HAP-1 (cell line): Measurements from ENCODE around the gene ELL2.

Experiments
- DNase-seq, 2 experiments: peaks; one replicate each; pipeline ENCODE4 v3.0.0-alpha.2; 2016 to 2020; ENCODE audit warnings: low spot score in 2 of 2
- H3K27me3 ChIP-seq: fragments of 250-450 bp; sonication (Bioruptor Pico); 2 replicates; pipeline ENCODE4 v1.5.1; 2020; ENCODE audit warnings: low read depth, mild to moderate bottlenecking, moderate library complexity
- H3K36me3 ChIP-seq: fragments of 250-450 bp; sonication (Bioruptor Pico); replicated peaks from 2 replicates; pipeline ENCODE4 v1.5.1; 2020; ENCODE audit warnings: mild to moderate bottlenecking
- H3K4me1 ChIP-seq: fragments of 250-450 bp; sonication (Bioruptor Pico); 2 replicates; pipeline ENCODE4 v1.5.1; 2020; ENCODE audit warnings: mild to moderate bottlenecking
- H3K4me3 ChIP-seq: fragments of 250-450 bp; sonication (Bioruptor Pico); 2 replicates; pipeline ENCODE4 v1.5.1; 2020; ENCODE audit warnings: mild to moderate bottlenecking, moderate library complexity
- H3K9me3 ChIP-seq: fragments of 250-450 bp; sonication (Bioruptor Pico); 2 replicates; pipeline ENCODE4 v1.5.1; 2020; ENCODE audit warnings: mild to moderate bottlenecking, moderate library complexity
- in situ Hi-C: fragments of 300-500 bp; cut with MboI; formaldehyde crosslinking; loops from 3 replicates; pipeline ENCODE4 v1.14.3; 2020; ENCODE audit warnings: low sequenced_read_pairs, inconsistent platforms, mixed read lengths

ELL2 gene

GRCh38 chr5:95850391-95850894 is 111.2 kb downstream of the ELL2 start:
- Histone ChIP-seq H3K27me3 (no peaks in the 10 kb centered on the region; the same call in 1 of the 2 replicates), H3K4me1 (no peaks in the 10 kb centered on the region), H3K9me3 (no peaks in the 10 kb centered on the region), H3K4me3 (no peak overlapping the region), H3K36me3 (no peaks in the 10 kb centered on the region)
- no peak for DNase-seq
- in situ Hi-C loops, result loop anchor here (10.0 to 25.0 kb wide), 2 partner anchors 114 to 762 kb away; partner anchors contain the start of gene ELL2

GRCh38 chr5:95848701-95849100 is 113.0 kb downstream of the ELL2 start:
- no peaks in the 10 kb centered on the region for H3K4me1 ChIP-seq
- H3K9me3 ChIP-seq, result no peaks in the 10 kb centered on the region
- in situ Hi-C loops, result loop anchor here (5.0 to 10.0 kb wide), 2 partner anchors 66 to 214 kb away; no protein-coding TSS in a partner anchor
- H3K27me3 ChIP-seq, result no peaks in the 10 kb centered on the region; the same call in 1 of the 2 replicates
- DNase-seq, result no peak
- H3K4me3 ChIP-seq, result no peak overlapping the region
- no peaks in the 10 kb centered on the region for H3K36me3 ChIP-seq

GRCh38 chr5:95847261-95847592 is 114.4 kb downstream of the ELL2 start:
- no peak for DNase-seq
- H3K4me1 ChIP-seq, result no peaks in the 10 kb centered on the region

GRCh38 chr5:95846554-95847260 is 114.9 kb downstream of the ELL2 start:
- no peaks in the 10 kb centered on the region; the same call in 1 of the 2 replicates for H3K27me3 ChIP-seq
- no peak overlapping the region for H3K4me3 ChIP-seq
- in situ Hi-C loops, result loop anchor here (5.0 to 10.0 kb wide), 2 partner anchors 64 to 212 kb away; no protein-coding TSS in a partner anchor
- no peaks in the 10 kb centered on the region for H3K9me3 ChIP-seq
- no peaks in the 10 kb centered on the region for H3K4me1 ChIP-seq
- H3K36me3 ChIP-seq, result no peaks in the 10 kb centered on the region
- peak; percentile 71 to 78 for DNase-seq

More at GRCh38 chr5:95847261-95847592, 114.4 kb downstream of the ELL2 start:
- in situ Hi-C loops, result loop anchor here (5.0 to 10.0 kb wide), 2 partner anchors 65 to 212 kb away; no protein-coding TSS in a partner anchor
- Histone ChIP-seq H3K27me3 (no peaks in the 10 kb centered on the region; the same call in 1 of the 2 replicates), H3K4me3 (no peak overlapping the region), H3K9me3 (no peaks in the 10 kb centered on the region), H3K36me3 (no peaks in the 10 kb centered on the region)

- DNase-seq, result no peak
- Histone ChIP-seq H3K4me3 (no peak overlapping the region), H3K4me1 (no peaks in the 10 kb centered on the region), H3K9me3 (no peaks in the 10 kb centered on the region), H3K27me3 (no peaks in the 10 kb centered on the region; the same call in 1 of the 2 replicates), H3K36me3 (no peaks in the 10 kb centered on the region)
- in situ Hi-C loops, result loop anchor here (5.0 to 10.0 kb wide), 2 partner anchors 63 to 211 kb away; no protein-coding TSS in a partner anchor
These were observed 116.3 kb downstream of the ELL2 start for GRCh38 chr5:95845391-95845790.

- Histone ChIP-seq H3K4me1 (no peaks in the 10 kb centered on the region), H3K9me3 (no peaks in the 10 kb centered on the region), H3K27me3 (no peaks in the 10 kb centered on the region; the same call in 1 of the 2 replicates), H3K4me3 (no peak overlapping the region), H3K36me3 (no peaks in the 10 kb centered on the region)
- DNase-seq, result no peak
- in situ Hi-C loops, result loop anchor here (10.0 kb wide), 1 partner anchor 209 kb away; no protein-coding TSS in a partner anchor
These were observed 117.9 kb downstream of the ELL2 start for GRCh38 chr5:95843733-95844223.

GRCh38 chr5:95842854-95843544 is 118.7 kb downstream of the ELL2 start:
- Histone ChIP-seq H3K36me3 (no peaks in the 10 kb centered on the region), H3K4me1 (no peaks in the 10 kb centered on the region), H3K9me3 (no peaks in the 10 kb centered on the region), H3K4me3 (no peak overlapping the region), H3K27me3 (no peaks in the 10 kb centered on the region)
- no peak for DNase-seq
- in situ Hi-C loops, result loop anchor here (10.0 kb wide), 1 partner anchor 208 kb away; no protein-coding TSS in a partner anchor

GRCh38 chr5:95841914-95842812 is 119.5 kb downstream of the ELL2 start:
- DNase-seq, result no peak
- Histone ChIP-seq H3K27me3 (no peaks in the 10 kb centered on the region), H3K4me3 (no peak overlapping the region), H3K36me3 (no peaks in the 10 kb centered on the region), H3K4me1 (no peaks in the 10 kb centered on the region), H3K9me3 (no peaks in the 10 kb centered on the region)
- in situ Hi-C loops, result loop anchor here (10.0 kb wide), 1 partner anchor 207 kb away; no protein-coding TSS in a partner anchor

GRCh38 chr5:95840956-95841705 is 120.5 kb downstream of the ELL2 start:
- DNase-seq, result no peak
- Histone ChIP-seq H3K27me3 (no peaks in the 10 kb centered on the region), H3K4me3 (no peak overlapping the region), H3K9me3 (no peaks in the 10 kb centered on the region), H3K36me3 (no peaks in the 10 kb centered on the region), H3K4me1 (no peaks in the 10 kb centered on the region)
- in situ Hi-C loops, result loop anchor here (10.0 kb wide), 1 partner anchor 206 kb away; no protein-coding TSS in a partner anchor

GRCh38 chr5:95839658-95840057 is 122.0 kb downstream of the ELL2 start:
- Histone ChIP-seq H3K9me3 (no peaks in the 10 kb centered on the region), H3K4me1 (no peaks in the 10 kb centered on the region; the same call in 1 of the 2 replicates), H3K4me3 (no peak overlapping the region), H3K36me3 (no peaks in the 10 kb centered on the region), H3K27me3 (no peaks in the 10 kb centered on the region)
- DNase-seq, result no peak
- in situ Hi-C loops, result loop anchor here (10.0 kb wide), 1 partner anchor 205 kb away; no protein-coding TSS in a partner anchor

GRCh38 chr5:95838556-95838955 is 123.1 kb downstream of the ELL2 start:
- H3K36me3 ChIP-seq, result no peaks in the 10 kb centered on the region
- in situ Hi-C loops, result no loop called here
- no peaks in the 10 kb centered on the region; the same call in 1 of the 2 replicates for H3K4me1 ChIP-seq
- no peak overlapping the region for H3K4me3 ChIP-seq
- H3K27me3 ChIP-seq, result no peaks in the 10 kb centered on the region
- H3K9me3 ChIP-seq, result no peaks in the 10 kb centered on the region
- DNase-seq, result no peak

- Histone ChIP-seq H3K27me3 (no peaks in the 10 kb centered on the region), H3K9me3 (no peaks in the 10 kb centered on the region; the same call in 1 of the 2 replicates), H3K36me3 (no peaks in the 10 kb centered on the region), H3K4me1 (no peaks in the 10 kb centered on the region; the same call in 1 of the 2 replicates), H3K4me3 (no peak overlapping the region)
- in situ Hi-C loops, result no loop called here
- DNase-seq, result no peak
These were observed 123.6 kb downstream of the ELL2 start for GRCh38 chr5:95838001-95838520.
